H1 (cell line): ENCODE data around the gene CEP95. TPM values are rescaled to one million over a fixed set of nuclear protein-coding genes. Genes with fewer than 3 reads are reported as not detected.

Source experiments
- BACH1 ChIP-seq: IDR thresholded peaks from 2 replicates; pipeline ENCODE4 v1.6.1; 2012; ENCODE audit warnings: low read length, improper control_type of control experiment
- CBX5 ChIP-seq: fragments of 300-800, 300-1000 bp; sonication (generic); IDR thresholded peaks from 2 replicates; pipeline ENCODE4 v1.7.1; 2016; ENCODE audit warnings: antibody characterized with exemption, low read length, low read depth
- CREB1 ChIP-seq: IDR thresholded peaks from 2 replicates; pipeline ENCODE4 v1.6.1; 2012; ENCODE audit warnings: inconsistent platforms
- CTCF ChIP-seq, 3 experiments: IDR thresholded peaks; 1 replicate in 2 of 3; 2 replicates in 1 of 3; pipeline versions ENCODE4 v1.5.1 to v1.6.1; 2011; ENCODE audit warnings: low read length in 3 of 3, mild to moderate bottlenecking in 3 of 3, inconsistent platforms in 2 of 3, low read depth in 1 of 3, moderate library complexity in 1 of 3; ENCODE audit not compliant: insufficient read depth in 1 of 3; ENCODE audit errors: control extremely low read depth in 1 of 3
- E2F6 ChIP-seq: IDR thresholded peaks from 2 replicates; pipeline ENCODE4 v1.6.1; 2012; ENCODE audit warnings: inconsistent platforms
- HDAC6 ChIP-seq: IDR thresholded peaks from one replicate; pipeline ENCODE4 v1.7.1; 2012; ENCODE audit warnings: low read depth, mild to moderate bottlenecking, inconsistent platforms, low read length, moderate library complexity
- KDM4A ChIP-seq: IDR thresholded peaks from one replicate; pipeline ENCODE4 v1.7.1; 2012; ENCODE audit warnings: low read depth, mild to moderate bottlenecking, moderate library complexity, low read length, inconsistent platforms; ENCODE audit not compliant: severe bottlenecking
- MAX ChIP-seq: IDR thresholded peaks from 2 replicates; pipeline ENCODE4 v1.6.1; 2012; ENCODE audit warnings: inconsistent platforms
- RXRA ChIP-seq: IDR thresholded peaks from 2 replicates; pipeline ENCODE4 v1.6.1; 2011; ENCODE audit warnings: low read depth, mild to moderate bottlenecking, low read length, moderate library complexity; ENCODE audit not compliant: insufficient read depth
- SAP30 ChIP-seq: fragments of 300-600 bp; sonication (generic); IDR thresholded peaks from 2 replicates; pipeline ENCODE4 v1.7.1; 2012; ENCODE audit warnings: low read length, moderate library complexity, mild to moderate bottlenecking, inconsistent platforms; ENCODE audit not compliant: insufficient read depth, insufficient replicate concordance
- SIX5 ChIP-seq: IDR thresholded peaks from 2 replicates; pipeline ENCODE4 v1.6.1; 2011; ENCODE audit warnings: mild to moderate bottlenecking, low read depth, low read length
- SP1 ChIP-seq: IDR thresholded peaks from 2 replicates; pipeline ENCODE4 v1.6.1; 2011; ENCODE audit warnings: low read depth, low read length
- SUZ12 ChIP-seq: fragments of 200-600 bp; sonication (generic); IDR thresholded peaks from 2 replicates; pipeline ENCODE4 v1.6.1; 2012; ENCODE audit warnings: mild to moderate bottlenecking, inconsistent platforms, low read length, moderate library complexity, mixed read lengths
- polyA plus RNA-seq, 7 experiments: library from polyadenylated mRNA; depleted of rRNA in 3 of 7; stranded (reverse) in 5 of 7; unstranded in 2 of 7; fragments of >200 nt in 5 of 7; fragments of 200-250 nt in 2 of 7; gene quantifications; 1 replicate in 5 of 7; 2 replicates in 1 of 7; 4 replicates in 1 of 7; pipeline versions ENCODE4 v1.2.1 to v1.2.3, GENCODE V29; 2011 to 2013; ENCODE audit warnings: missing spikeins in 2 of 7, mixed read lengths in 2 of 7
- total RNA-seq: library from RNA; stranded (reverse); fragmentation: NEBNext Ultra II Directional; extraction: Animal tissue kit (Norgen Biotek cat#: 25700); gene quantifications from 2 replicates; pipeline ENCODE4 v1.2.1, GENCODE V29; 2021

The CEP95 gene
- total and polyA plus RNA-seq, 2 of the 8 experiments (the other 6 are each of a cell fraction or from before 2014, with no cell fraction given) = 22.3 to 51.5 TPM

- TF ChIP-seq SUZ12 = no peak
- no peak for TF ChIP-seq KDM4A
- TF ChIP-seq SIX5 = no peak
- peak; percentile 86 for TF ChIP-seq MAX
- peak; percentile 42 for TF ChIP-seq CREB1
- no peak for TF ChIP-seq BACH1
- TF ChIP-seq CBX5 = no peak
- TF ChIP-seq HDAC6 = no peak
- TF ChIP-seq RXRA = no peak
- peak; percentile 40; the same call in 1 of the 2 replicates for TF ChIP-seq SP1
- TF ChIP-seq E2F6 = no peak
- TF ChIP-seq SAP30 = peak; percentile 61
- no peak for TF ChIP-seq CTCF (IDR thresholded peaks at IDR 0.05; ENCODE audit: control extremely low read depth in 1 of 3, insufficient read depth in 1 of 3, low read depth in 1 of 3, low read length in 3 of 3)
Measured at GRCh38 chr17:64505340-64506200, 1.2 kb upstream of the CEP95 start (continued).
